Measurements from ENCODE around the gene CAMK2D. TPM values are rescaled to one million over a fixed set of nuclear protein-coding genes. Genes with fewer than 3 reads are reported as not detected.

The CAMK2D gene
- total RNA-seq, 1 experiment from 2014 or later: 29.5 TPM

DNA sequence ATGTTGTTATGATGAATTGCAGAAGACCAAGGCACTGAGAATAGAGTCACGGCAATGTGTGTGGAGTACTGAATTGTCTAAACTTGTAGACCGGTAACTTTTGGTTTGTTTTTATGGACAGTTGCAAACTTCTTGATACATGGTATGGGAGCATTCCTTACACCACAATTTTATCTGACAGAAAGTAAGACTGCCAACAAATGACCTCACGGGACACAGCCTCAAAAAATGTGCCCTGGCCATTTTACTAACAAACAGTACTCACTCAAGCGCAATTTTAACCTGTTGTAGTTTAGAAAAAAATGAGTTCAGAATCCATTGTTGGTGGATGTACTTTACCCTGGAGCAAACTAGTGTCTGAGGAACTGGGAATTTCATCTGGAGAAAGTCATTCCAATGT is 321.2 kb downstream of the CAMK2D start:
- no peak for TF ChIP-seq POLR2AphosphoS5 (IDR thresholded peaks at IDR 0.05; ENCODE audit: low read depth, low read length)
- TF ChIP-seq, protein P1, sequence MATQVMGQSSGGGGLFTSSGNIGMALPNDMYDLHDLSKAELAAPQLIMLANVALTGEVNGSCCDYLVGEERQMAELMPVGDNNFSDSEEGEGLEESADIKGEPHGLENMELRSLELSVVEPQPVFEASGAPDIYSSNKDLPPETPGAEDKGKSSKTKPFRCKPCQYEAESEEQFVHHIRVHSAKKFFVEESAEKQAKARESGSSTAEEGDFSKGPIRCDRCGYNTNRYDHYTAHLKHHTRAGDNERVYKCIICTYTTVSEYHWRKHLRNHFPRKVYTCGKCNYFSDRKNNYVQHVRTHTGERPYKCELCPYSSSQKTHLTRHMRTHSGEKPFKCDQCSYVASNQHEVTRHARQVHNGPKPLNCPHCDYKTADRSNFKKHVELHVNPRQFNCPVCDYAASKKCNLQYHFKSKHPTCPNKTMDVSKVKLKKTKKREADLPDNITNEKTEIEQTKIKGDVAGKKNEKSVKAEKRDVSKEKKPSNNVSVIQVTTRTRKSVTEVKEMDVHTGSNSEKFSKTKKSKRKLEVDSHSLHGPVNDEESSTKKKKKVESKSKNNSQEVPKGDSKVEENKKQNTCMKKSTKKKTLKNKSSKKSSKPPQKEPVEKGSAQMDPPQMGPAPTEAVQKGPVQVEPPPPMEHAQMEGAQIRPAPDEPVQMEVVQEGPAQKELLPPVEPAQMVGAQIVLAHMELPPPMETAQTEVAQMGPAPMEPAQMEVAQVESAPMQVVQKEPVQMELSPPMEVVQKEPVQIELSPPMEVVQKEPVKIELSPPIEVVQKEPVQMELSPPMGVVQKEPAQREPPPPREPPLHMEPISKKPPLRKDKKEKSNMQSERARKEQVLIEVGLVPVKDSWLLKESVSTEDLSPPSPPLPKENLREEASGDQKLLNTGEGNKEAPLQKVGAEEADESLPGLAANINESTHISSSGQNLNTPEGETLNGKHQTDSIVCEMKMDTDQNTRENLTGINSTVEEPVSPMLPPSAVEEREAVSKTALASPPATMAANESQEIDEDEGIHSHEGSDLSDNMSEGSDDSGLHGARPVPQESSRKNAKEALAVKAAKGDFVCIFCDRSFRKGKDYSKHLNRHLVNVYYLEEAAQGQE (IDR thresholded peaks at IDR 0.05; ENCODE audit: insufficient read depth in 1 of 2, low read depth in 2 of 2, low read length in 1 of 2): no peak
- TF ChIP-seq, protein P2, sequence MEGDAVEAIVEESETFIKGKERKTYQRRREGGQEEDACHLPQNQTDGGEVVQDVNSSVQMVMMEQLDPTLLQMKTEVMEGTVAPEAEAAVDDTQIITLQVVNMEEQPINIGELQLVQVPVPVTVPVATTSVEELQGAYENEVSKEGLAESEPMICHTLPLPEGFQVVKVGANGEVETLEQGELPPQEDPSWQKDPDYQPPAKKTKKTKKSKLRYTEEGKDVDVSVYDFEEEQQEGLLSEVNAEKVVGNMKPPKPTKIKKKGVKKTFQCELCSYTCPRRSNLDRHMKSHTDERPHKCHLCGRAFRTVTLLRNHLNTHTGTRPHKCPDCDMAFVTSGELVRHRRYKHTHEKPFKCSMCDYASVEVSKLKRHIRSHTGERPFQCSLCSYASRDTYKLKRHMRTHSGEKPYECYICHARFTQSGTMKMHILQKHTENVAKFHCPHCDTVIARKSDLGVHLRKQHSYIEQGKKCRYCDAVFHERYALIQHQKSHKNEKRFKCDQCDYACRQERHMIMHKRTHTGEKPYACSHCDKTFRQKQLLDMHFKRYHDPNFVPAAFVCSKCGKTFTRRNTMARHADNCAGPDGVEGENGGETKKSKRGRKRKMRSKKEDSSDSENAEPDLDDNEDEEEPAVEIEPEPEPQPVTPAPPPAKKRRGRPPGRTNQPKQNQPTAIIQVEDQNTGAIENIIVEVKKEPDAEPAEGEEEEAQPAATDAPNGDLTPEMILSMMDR (IDR thresholded peaks at IDR 0.05): no peak
- BruUV-seq (replicated peaks): no TSS peak
- Histone ChIP-seq H3K27me3 (ENCODE audit: control insufficient read depth, insufficient read depth, low read length) (no peaks in the 10 kb centered on the region), H3K4me3 (ENCODE audit: low read depth in 2 of 2, low read length in 2 of 2) (no peak overlapping the region), H3K27ac (ENCODE audit: low read length) (no peak overlapping the region), H3K4me1 (ENCODE audit: control insufficient read depth, insufficient read depth, low read length) (peaks cover 1% of the 10 kb centered on the region), H3K36me3 (ENCODE audit: control insufficient read depth, insufficient read depth, low read length) (no peaks in the 10 kb centered on the region), H3K9me3 (ENCODE audit: control insufficient read depth, insufficient read depth, low read depth, low read length) (no peaks in the 10 kb centered on the region)
- DNase-seq (ENCODE audit: low read depth, low spot score): no peak
- POLR2A ChIA-PET: no interaction called here
- in situ Hi-C loops (cut with HindIII; ENCODE audit: low pct_unique_long_range_greater_than_20kb, low sequenced_read_pairs): no loop called here
- intact Hi-C loops (cut with micrococcal nuclease; ENCODE audit: unreplicated experiment): no loop called here
- no peak for ATAC-seq
- CTCF ChIA-PET: no interaction called here

- POLR2A ChIA-PET: no interaction called here
- BruUV-seq (replicated peaks): no TSS peak
Measured at GRCh38 chr4:113438596-113438995, 322.9 kb downstream of the CAMK2D start.

More at GRCh38 chr4:113438596-113438995, 322.9 kb downstream of the CAMK2D start:
- H3K36me3 ChIP-seq (ENCODE audit: control insufficient read depth, insufficient read depth, low read length): no peaks in the 10 kb centered on the region
- CTCF ChIA-PET: no interaction called here
- H3K4me1 ChIP-seq (ENCODE audit: control insufficient read depth, insufficient read depth, low read length): no peaks in the 10 kb centered on the region
- TF ChIP-seq, protein P2 (IDR thresholded peaks at IDR 0.05): no peak
- TF ChIP-seq SIN3A (IDR thresholded peaks at IDR 0.05; ENCODE audit: borderline replicate concordance, insufficient read depth, low read depth, low read length) (no peak), TCF7L2 (IDR thresholded peaks at IDR 0.05; ENCODE audit: low read depth, low read length) (no peak), POLR2AphosphoS5 (IDR thresholded peaks at IDR 0.05; ENCODE audit: low read depth, low read length) (no peak)
- TF ChIP-seq, protein P1 (IDR thresholded peaks at IDR 0.05; ENCODE audit: insufficient read depth in 1 of 2, low read depth in 2 of 2, low read length in 1 of 2): no peak
- intact Hi-C loops (cut with micrococcal nuclease; ENCODE audit: unreplicated experiment) (no loop called here), in situ Hi-C loops (cut with HindIII; ENCODE audit: low pct_unique_long_range_greater_than_20kb, low sequenced_read_pairs) (no loop called here)
- no peak for ATAC-seq
- no peak overlapping the region for H3K27ac ChIP-seq (ENCODE audit: low read length)
- no peak for DNase-seq (ENCODE audit: low read depth, low spot score)
- H3K4me3 ChIP-seq (ENCODE audit: low read depth in 2 of 2, low read length in 2 of 2): no peak overlapping the region
- no peaks in the 10 kb centered on the region for H3K9me3 ChIP-seq (ENCODE audit: control insufficient read depth, insufficient read depth, low read depth, low read length)
- no peaks in the 10 kb centered on the region for H3K27me3 ChIP-seq (ENCODE audit: control insufficient read depth, insufficient read depth, low read length)
